Heart left ventricle (tissue), 16 donors: ENCODE data around the gene SH2D3C. TPM values are rescaled to one million over a fixed set of nuclear protein-coding genes. Genes with fewer than 3 reads are reported as not detected.

Experiments
- ATAC-seq, 4 donors: fragments of 200-7000 bp; cut with Tn5 transposase; one replicate each; pipeline ENCODE4 v1.9.1; 2020 to 2022; ENCODE audit warnings: moderate library complexity in 4 of 4, mild to moderate bottlenecking in 3 of 4, moderate number of reproducible peaks in 1 of 4
- DNase-seq, 5 donors: peaks; one replicate each; pipeline ENCODE4 v3.0.0-alpha.2; 2020
- H3K27ac ChIP-seq, 12 donors: fragments of 200-600 bp; sonication (generic) in 4 of 12; one replicate each; pipeline versions ENCODE4 v1.5.0 to v1.8.0; 2016 to 2022; ENCODE audit warnings: mild to moderate bottlenecking in 2 of 12
- H3K27me3 ChIP-seq, 9 donors: fragments of 200-600 bp; sonication (generic) in 2 of 9; one replicate each; pipeline versions ENCODE4 v1.5.1 to v1.8.0; 2016 to 2022; ENCODE audit warnings: mild to moderate bottlenecking in 3 of 9
- H3K36me3 ChIP-seq, 9 donors: fragments of 200-600 bp; sonication (generic) in 2 of 9; one replicate each; pipeline versions ENCODE4 v1.5.0 to v1.8.0; 2018 to 2022; ENCODE audit warnings: mild to moderate bottlenecking in 2 of 9
- H3K4me1 ChIP-seq, 12 donors: fragments of 200-600 bp; sonication (generic) in 4 of 12; one replicate each; pipeline versions ENCODE4 v1.5.0 to v1.8.0; 2016 to 2022; ENCODE audit warnings: mild to moderate bottlenecking in 3 of 12
- H3K4me3 ChIP-seq, 12 donors: fragments of 200-600 bp; sonication (generic) in 4 of 12; one replicate each; pipeline versions ENCODE4 v1.5.0 to v1.8.0; 2017 to 2022; ENCODE audit warnings: mild to moderate bottlenecking in 9 of 12, moderate library complexity in 4 of 12
- H3K9me3 ChIP-seq, 12 donors: fragments of 200-600 bp; sonication (generic) in 4 of 12; one replicate each; pipeline versions ENCODE4 v1.5.0 to v1.8.0; 2016 to 2022; ENCODE audit warnings: mild to moderate bottlenecking in 1 of 12
- POLR2A ChIP-seq, 2 donors: fragments of 450-650 bp; IDR thresholded peaks; one replicate each; pipeline ENCODE4 v1.6.1; 2017; ENCODE audit warnings: antibody characterized with exemption in 2 of 2, mild to moderate bottlenecking in 2 of 2, moderate library complexity in 2 of 2
- WGBS, 4 donors: extraction: QIAGEN DNeasy Blood & Tissue Kit in 2 of 4; methylation state at CpG; one replicate each; pipeline versions ENCODE4 v1.1.5 to v1.1.7; 2013 to 2018; 5-methylcytosine and 5-hydroxymethylcytosine counted together
- intact Hi-C, 10 donors: fragments of 100-400 bp; cut with DNase I; formaldehyde crosslinking; loops; one replicate each; pipeline versions ENCODE4 v1.11.1 to v1.14.2; 2022
- polyA plus RNA-seq, 2 donors: library from polyadenylated mRNA; stranded (reverse); fragments of 200-250 nt; gene quantifications; one replicate each; pipeline ENCODE4 v1.2.3, GENCODE V29; 2013
- total RNA-seq, 9 donors: library from RNA; depleted of rRNA in 2 of 9; stranded (reverse); fragments of >200 nt in 2 of 9; fragmentation: NEBNext Ultra II Directional in 3 of 9; extraction: Animal tissue kit (Norgen Biotek cat#: 25700) in 3 of 9; gene quantifications; one replicate each; pipeline versions ENCODE4 v1.1.0 to v1.2.4, GENCODE V29; 2016 to 2023
- TF ChIP-seq, protein P1 (sequence below), 12 donors: fragments of 200-600 bp; sonication (generic) in 4 of 12; IDR thresholded peaks; one replicate each; pipeline versions ENCODE4 v1.5.0 to v1.8.0; 2018 to 2022; ENCODE audit warnings: antibody characterized with exemption in 12 of 12, mild to moderate bottlenecking in 5 of 12
- donor health status: ischemic (EF 13 %, LVEDD 7.1; RV severe dilation, severe dysfunction).
- donor health status: healthy with polysubstance abuse.
- donor health status: DM: no; HTN: yes; CAD: no.
- donor health status: DM: no; HTN: no; CAD: no.
- donor health status: ischemic (EF 25% LVEDD 6.9; RV normal size, moderate dysfunction).
- donor health status: ischemic (EF 25% LVEDD 5.7; RV mildly dilated, moderate dysfunction).
- donor health status: healthy.
- donor health status: DM: yes; HTN: yes; CAD: no.
- donor health status: ischemic (EF 35%, LVEDD 5.7; RV mildly dilated, moderate dysfunction).
- donor health status: nonischemic (EF 11% LVEDD 7.7; RV severe dilation, severe dysfunction).
- donor health status: DM: yes; HTN: yes; CAD: no.
- donor health status: PGD.
- donor health status: ischemic (EF 29% LVEDD 5.4; RV normal size, mild dysfunction).
- donor health status: nonischemic (EF 23%, LVEDD 6.1; RV moderate dilation, normal function).

SH2D3C gene
- total and polyA plus RNA-seq, 11 donors, result 13.7 to 38.9 (median 21.0) TPM

DNA sequence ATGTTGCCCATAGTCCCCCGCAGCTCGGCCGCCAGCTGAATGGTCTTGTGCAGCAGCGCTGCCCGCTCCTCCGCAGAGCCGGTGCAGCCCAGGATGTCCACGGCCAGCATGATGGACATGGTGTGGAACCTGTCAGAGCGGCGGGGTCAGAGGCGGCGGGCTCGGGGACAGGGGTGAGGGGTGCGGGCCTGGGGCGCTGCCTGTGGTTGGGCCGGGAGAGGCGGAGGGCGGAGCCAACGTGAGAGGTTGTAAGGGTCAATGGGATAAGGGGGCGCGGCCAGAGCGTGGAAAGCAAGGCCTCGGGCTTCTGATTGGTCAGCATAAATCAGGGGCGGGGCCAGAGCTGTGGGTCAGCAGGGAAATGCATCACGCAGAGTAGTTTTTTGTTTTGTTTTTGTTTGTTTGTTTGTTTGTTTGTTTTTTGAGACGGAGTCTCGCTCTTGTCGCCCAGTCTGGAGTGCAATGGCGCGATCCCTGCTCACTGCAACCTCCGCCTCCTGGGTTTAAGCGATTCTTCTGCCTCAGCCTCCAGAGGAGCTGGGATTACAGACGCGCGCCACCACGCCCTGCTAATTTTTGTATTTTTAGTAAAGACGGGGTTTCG is 36.5 kb downstream of the SH2D3C start:
- TF ChIP-seq, protein P1, sequence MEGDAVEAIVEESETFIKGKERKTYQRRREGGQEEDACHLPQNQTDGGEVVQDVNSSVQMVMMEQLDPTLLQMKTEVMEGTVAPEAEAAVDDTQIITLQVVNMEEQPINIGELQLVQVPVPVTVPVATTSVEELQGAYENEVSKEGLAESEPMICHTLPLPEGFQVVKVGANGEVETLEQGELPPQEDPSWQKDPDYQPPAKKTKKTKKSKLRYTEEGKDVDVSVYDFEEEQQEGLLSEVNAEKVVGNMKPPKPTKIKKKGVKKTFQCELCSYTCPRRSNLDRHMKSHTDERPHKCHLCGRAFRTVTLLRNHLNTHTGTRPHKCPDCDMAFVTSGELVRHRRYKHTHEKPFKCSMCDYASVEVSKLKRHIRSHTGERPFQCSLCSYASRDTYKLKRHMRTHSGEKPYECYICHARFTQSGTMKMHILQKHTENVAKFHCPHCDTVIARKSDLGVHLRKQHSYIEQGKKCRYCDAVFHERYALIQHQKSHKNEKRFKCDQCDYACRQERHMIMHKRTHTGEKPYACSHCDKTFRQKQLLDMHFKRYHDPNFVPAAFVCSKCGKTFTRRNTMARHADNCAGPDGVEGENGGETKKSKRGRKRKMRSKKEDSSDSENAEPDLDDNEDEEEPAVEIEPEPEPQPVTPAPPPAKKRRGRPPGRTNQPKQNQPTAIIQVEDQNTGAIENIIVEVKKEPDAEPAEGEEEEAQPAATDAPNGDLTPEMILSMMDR (IDR thresholded peaks at IDR 0.05), result no peak
- TF ChIP-seq POLR2A (IDR thresholded peaks at IDR 0.05), result no peak
- intact Hi-C loops, result loop anchor here in 1 of 10 donors (2.0 kb wide), 1 partner anchor 175 kb away; the partner anchor contains the start of gene ST6GALNAC4
- WGBS, 4 donors, result 46 to 61% (median 57%) methylated on average over 36 to 38 of the region's 38 CpGs
- H3K27me3 ChIP-seq, result no peaks in the 10 kb centered on the region
- peak overlapping the region in 7 of 12 donors; percentile 0 to 60 (median 33) for H3K27ac ChIP-seq
- peak overlapping the region in 11 of 12 donors; percentile 4 to 55 (median 44) for H3K4me3 ChIP-seq
- peaks cover 0 to 32% (median 10%) of the 10 kb centered on the region in 12 donors for H3K4me1 ChIP-seq
- DNase-seq (peak; percentile 78 to 89 (median 83)), ATAC-seq (peak; percentile 65 to 84 (median 80))
- H3K36me3 ChIP-seq, result peaks cover 0 to 89% (median 77%) of the 10 kb centered on the region in 9 donors
- no peaks in the 10 kb centered on the region for H3K9me3 ChIP-seq

DNA sequence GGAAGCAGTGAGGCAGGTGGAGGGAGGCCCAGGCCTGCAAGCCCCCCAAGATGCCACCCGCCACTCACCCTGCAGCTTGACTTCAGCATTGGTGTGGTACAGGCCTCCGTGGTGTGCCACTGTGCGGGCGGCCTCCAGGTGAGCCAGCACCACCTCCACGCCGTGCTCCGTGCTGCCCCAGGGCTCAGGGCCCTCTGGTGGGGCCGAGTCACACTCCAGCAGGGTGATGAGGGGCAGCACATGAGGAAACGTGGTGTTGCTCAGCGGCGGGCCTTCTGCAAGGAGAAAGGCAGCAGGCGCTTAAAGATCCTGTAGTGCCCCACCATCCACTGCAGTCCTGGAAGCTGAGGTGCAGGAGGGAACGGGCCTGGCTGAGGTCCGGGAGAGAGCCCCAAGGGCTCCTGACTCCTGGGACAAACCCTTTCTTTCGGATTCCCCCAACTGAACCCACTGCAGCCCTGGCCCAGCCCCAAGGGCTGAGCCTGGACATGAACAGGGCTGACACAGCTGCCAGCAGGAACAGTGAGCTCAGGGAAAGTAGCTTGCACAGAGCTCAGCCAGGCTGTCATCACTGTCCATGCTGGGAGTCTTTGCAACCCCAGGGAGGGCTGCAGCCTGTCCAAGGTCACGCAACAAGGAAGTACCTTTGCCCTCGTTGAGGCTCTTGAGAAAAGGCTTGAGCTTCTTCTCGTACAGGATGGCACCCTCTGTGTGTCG is 38.7 kb downstream of the SH2D3C start:
- intact Hi-C loops, result loop anchor here in 6 of 10 donors (5.0 to 10.0 kb wide), 5 partner anchors 43 to 235 kb away; partner anchors contain the start of gene ST6GALNAC4 (in 1 of the 6)
- H3K27ac ChIP-seq, result peak overlapping the region in 9 of 12 donors; percentile 30 to 70 (median 51)
- 67 to 91% (median 83%) methylated on average over 10 to 19 of the region's 19 CpGs for WGBS, 4 donors

DNA sequence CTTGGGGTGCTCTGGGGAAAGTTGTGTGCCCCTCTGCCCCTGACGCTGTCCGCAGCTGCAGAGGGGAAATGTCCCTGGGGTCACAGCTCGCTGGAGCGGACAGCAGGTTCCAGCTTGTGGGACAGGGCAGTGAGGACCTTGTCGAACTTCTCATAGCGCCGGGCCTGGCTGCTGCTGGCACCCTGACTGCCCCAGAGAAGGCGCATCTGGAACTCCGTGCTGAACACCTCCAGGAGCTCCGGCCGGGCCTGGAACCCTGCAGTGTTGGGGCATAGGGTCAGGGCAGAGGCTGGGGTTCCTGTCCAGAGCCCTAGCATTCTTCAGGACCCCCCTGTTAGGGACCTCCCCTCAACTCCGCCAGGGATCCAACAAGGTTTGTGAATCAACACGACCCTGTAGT is 39.8 kb downstream of the SH2D3C start:
- no peaks in the 10 kb centered on the region for H3K9me3 ChIP-seq
- DNase-seq (no peak), ATAC-seq (no peak)
- intact Hi-C loops, result loop anchor here in 6 of 10 donors (5.0 to 10.0 kb wide), 5 partner anchors 44 to 234 kb away; partner anchors contain the start of gene ST6GALNAC4 (in 1 of the 6)
- no peak overlapping the region for H3K27ac ChIP-seq
- WGBS, 4 donors, result 90 to 92% (median 90%) methylated on average over 13 of the region's 13 CpGs
- H3K27me3 ChIP-seq, result no peaks in the 10 kb centered on the region
- H3K4me3 ChIP-seq, result no peak overlapping the region
- H3K36me3 ChIP-seq, result peaks cover 0 to 60% (median 52%) of the 10 kb centered on the region in 9 donors
- TF ChIP-seq, protein P1 (IDR thresholded peaks at IDR 0.05), result no peak
- TF ChIP-seq POLR2A (IDR thresholded peaks at IDR 0.05), result no peak
- peaks cover 0 to 47% (median 24%) of the 10 kb centered on the region in 12 donors for H3K4me1 ChIP-seq

More for the DNA sequence above, 38.7 kb downstream of the SH2D3C start:
- Histone ChIP-seq H3K4me1 (peaks cover 0 to 38% (median 15%) of the 10 kb centered on the region in 12 donors), H3K36me3 (peaks cover 0 to 67% (median 59%) of the 10 kb centered on the region in 9 donors), H3K27me3 (no peaks in the 10 kb centered on the region), H3K9me3 (no peaks in the 10 kb centered on the region), H3K4me3 (no peak overlapping the region)
- no peak for TF ChIP-seq POLR2A (IDR thresholded peaks at IDR 0.05)
- TF ChIP-seq, protein P1 (IDR thresholded peaks at IDR 0.05), result no peak
- no peak for ATAC-seq
- DNase-seq, result peak in 1 of 5 donors; percentile 69
